ENCODE data around the gene LRP4.
A peak's percentile ranks its signal among the peaks of the same experiment; 100 is the strongest.

LRP4 gene

GRCh38 chr11:46889689-46890475 lies 28.5 kb downstream of the LRP4 start:
- no peak overlapping the region for H3K4me3 ChIP-seq (ENCODE audit: control insufficient read depth, low read depth, low read length)
- TF ChIP-seq CTCF (IDR thresholded peaks at IDR 0.05; ENCODE audit: control insufficient read depth, insufficient read depth, low read depth, low read length, missing control alignments): peak; percentile 88
- no peak for DNase-seq (ENCODE audit: low read depth)

- no peak for TF ChIP-seq CTCF (IDR thresholded peaks at IDR 0.05; ENCODE audit: control insufficient read depth, insufficient read depth, low read depth, low read length, missing control alignments)
- no peak for DNase-seq (ENCODE audit: low read depth)
- no peak overlapping the region for H3K4me3 ChIP-seq (ENCODE audit: control insufficient read depth, low read depth, low read length)
Observed at GRCh38 chr11:46889251-46889650, 29.1 kb downstream of the LRP4 start.

GRCh38 chr11:46888636-46889035 lies 29.7 kb downstream of the LRP4 start:
- no peak for TF ChIP-seq CTCF (IDR thresholded peaks at IDR 0.05; ENCODE audit: control insufficient read depth, insufficient read depth, low read depth, low read length, missing control alignments)
- H3K4me3 ChIP-seq (ENCODE audit: control insufficient read depth, low read depth, low read length): no peak overlapping the region
- no peak for DNase-seq (ENCODE audit: low read depth)

GRCh38 chr11:46886211-46886610 lies 32.1 kb downstream of the LRP4 start:
- TF ChIP-seq CTCF (IDR thresholded peaks at IDR 0.05; ENCODE audit: control insufficient read depth, insufficient read depth, low read depth, low read length, missing control alignments): no peak
- H3K4me3 ChIP-seq (ENCODE audit: control insufficient read depth, low read depth, low read length): no peak overlapping the region
- DNase-seq (ENCODE audit: low read depth): no peak

GRCh38 chr11:46879056-46879585 lies 39.2 kb downstream of the LRP4 start:
- H3K4me3 ChIP-seq (ENCODE audit: control insufficient read depth, low read depth, low read length): no peak overlapping the region
- DNase-seq (ENCODE audit: low read depth): no peak
- TF ChIP-seq CTCF (IDR thresholded peaks at IDR 0.05; ENCODE audit: control insufficient read depth, insufficient read depth, low read depth, low read length, missing control alignments): no peak

GRCh38 chr11:46877580-46877979 lies 40.8 kb downstream of the LRP4 start:
- TF ChIP-seq CTCF (IDR thresholded peaks at IDR 0.05; ENCODE audit: control insufficient read depth, insufficient read depth, low read depth, low read length, missing control alignments): no peak
- DNase-seq (ENCODE audit: low read depth): no peak
- no peak overlapping the region for H3K4me3 ChIP-seq (ENCODE audit: control insufficient read depth, low read depth, low read length)
